CD4-positive, alpha-beta T cell (primary cell): Measurements from ENCODE around the gene GSG1L. TPM values are rescaled to one million over a fixed set of nuclear protein-coding genes. Genes with fewer than 3 reads are reported as not detected.

Source experiments
- ATAC-seq: fragments of 200-7000 bp; cut with Tn5 transposase; one replicate; pipeline ENCODE4 v1.10.0; 2022; ENCODE audit warnings: mild to moderate bottlenecking; ENCODE audit not compliant: poor library complexity
- CTCF ChIA-PET: fragments of 350-600 bp; sonication (Branson Sonifier 250); formaldehyde crosslinking; loops from one replicate; lab custom pipeline; 2021; ENCODE audit warnings: antibody characterized with exemption, inconsistent platforms; lab: Charles Lee
- POLR2A ChIA-PET: fragments of 350-600 bp; sonication (Branson Sonifier 250); formaldehyde crosslinking; loops from one replicate; lab custom pipeline; 2021; ENCODE audit warnings: antibody characterized with exemption, inconsistent platforms; lab: Charles Lee
- DNase-seq, 14 experiments: peaks; one replicate each; pipeline ENCODE4 v3.0.0-alpha.2; 2013 to 2020; ENCODE audit warnings: mixed read lengths in 2 of 14
- H3K27ac ChIP-seq, 2 donors: one replicate each; pipeline versions ENCODE4 v1.5.1 to v1.7.0; 2013; ENCODE audit warnings: low read length in 2 of 2, low read depth in 1 of 2, mild to moderate bottlenecking in 1 of 2
- H3K27me3 ChIP-seq, 2 experiments: 1 replicate in 1 of 2; 2 replicates in 1 of 2; pipeline versions ENCODE4 v1.6.1 to v1.7.0; 2013; ENCODE audit warnings: low read length in 2 of 2, control low read depth in 1 of 2, mild to moderate bottlenecking in 1 of 2, moderate library complexity in 1 of 2; ENCODE audit not compliant: insufficient read depth in 2 of 2, control insufficient read depth in 1 of 2
- H3K36me3 ChIP-seq: one replicate; pipeline ENCODE4 v1.6.1; 2013; ENCODE audit warnings: low read length, control low read depth; ENCODE audit not compliant: insufficient read depth
- H3K4me1 ChIP-seq: one replicate; pipeline ENCODE4 v1.6.1; 2013; ENCODE audit warnings: low read length, control low read depth; ENCODE audit not compliant: insufficient read depth
- H3K4me3 ChIP-seq: one replicate; pipeline ENCODE4 v1.5.1; 2013; ENCODE audit warnings: mild to moderate bottlenecking, low read length, moderate library complexity
- H3K9me3 ChIP-seq, 2 experiments: 1 replicate in 1 of 2; 2 replicates in 1 of 2; pipeline versions ENCODE4 v1.6.1 to v1.7.0; 2013; ENCODE audit warnings: low read length in 2 of 2, mild to moderate bottlenecking in 2 of 2, control low read depth in 1 of 2, moderate library complexity in 1 of 2; ENCODE audit not compliant: control insufficient read depth in 1 of 2, insufficient read depth in 1 of 2
- H3K27ac Mint-ChIP-seq: one replicate; pipeline ENCODE4 v1.8.0; 2020; ENCODE audit warnings: mixed read lengths
- H3K27me3 Mint-ChIP-seq: one replicate; pipeline ENCODE4 v1.8.0; 2021; ENCODE audit warnings: mixed read lengths
- H3K36me3 Mint-ChIP-seq: one replicate; pipeline ENCODE4 v1.8.0; 2021; ENCODE audit warnings: low read depth, mixed read lengths
- H3K4me1 Mint-ChIP-seq: one replicate; pipeline ENCODE4 v1.8.0; 2021; ENCODE audit warnings: low read depth, mixed read lengths
- H3K4me3 Mint-ChIP-seq: one replicate; pipeline ENCODE4 v1.8.0; 2020; ENCODE audit warnings: mild to moderate bottlenecking, mixed read lengths
- H3K9me3 Mint-ChIP-seq: one replicate; pipeline ENCODE4 v1.8.0; 2020; ENCODE audit warnings: mixed read lengths
- intact Hi-C, 2 experiments: fragments of 100-400 bp; cut with DNase I in 1 of 2; cut with micrococcal nuclease in 1 of 2; formaldehyde crosslinking; loops; one replicate each; pipeline versions ENCODE4 v1.15.1 to v1.9.0; 2023 to 2025; cut with DNase I, micrococcal nuclease
- total RNA-seq, 174 experiments: library from RNA in 2 of 174; stranded (reverse) in 2 of 174; gene quantifications; one replicate each; pipeline ENCODE4 v1.2.3 and lab custom pipeline; 2021 to 2026
- TF ChIP-seq, protein P1 (sequence below): fragments of 200-600 bp; IDR thresholded peaks from one replicate; pipeline ENCODE4 v1.8.0; 2022; ENCODE audit warnings: antibody characterized with exemption, mild to moderate bottlenecking

Gene GSG1L
- total RNA-seq, 2 experiments from 2014 or later: not detected

DNA sequence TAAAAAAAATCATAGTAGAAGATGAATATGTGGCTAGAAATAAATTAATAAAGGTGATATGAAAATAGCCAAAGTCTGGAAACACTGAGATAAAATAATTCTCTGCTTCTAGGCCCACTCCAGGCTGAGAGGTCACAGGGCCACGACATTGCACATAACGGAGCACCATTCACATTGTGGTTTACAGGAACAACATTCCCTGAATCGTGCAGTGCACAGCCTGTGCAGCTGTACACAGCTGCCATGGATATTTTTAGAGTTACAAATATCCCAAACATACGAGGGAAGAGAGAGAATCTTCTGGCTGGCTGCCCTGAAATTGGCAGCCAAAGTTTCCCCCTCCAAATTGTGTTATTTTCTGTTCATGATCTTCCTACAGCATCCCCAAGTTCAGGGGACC is 68.8 kb downstream of the GSG1L start:
- H3K27ac Mint-ChIP-seq: no peak overlapping the region
- POLR2A ChIA-PET: no interaction called here

DNA sequence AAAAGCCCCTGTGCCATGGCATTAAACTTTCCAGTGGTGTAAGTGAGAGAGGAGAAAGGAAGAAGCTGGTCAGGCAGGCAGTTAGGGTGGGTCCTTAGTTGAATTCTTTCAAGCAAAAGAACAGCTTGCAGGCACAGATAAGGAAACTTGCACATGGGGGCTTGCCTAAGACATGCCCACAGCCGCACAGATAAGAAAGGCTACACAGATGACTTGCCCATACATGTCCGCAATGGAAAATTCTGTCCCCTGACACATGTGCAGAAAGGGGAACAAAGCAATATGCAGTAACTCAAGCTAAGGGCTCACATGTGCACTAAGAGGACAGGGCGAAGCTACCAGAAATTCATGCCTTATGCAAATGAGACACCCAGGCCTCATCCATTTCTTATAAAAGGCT is 69.9 kb downstream of the GSG1L start:
- Histone ChIP-seq H3K27ac (no peak overlapping the region), H3K36me3 (no peaks in the 10 kb centered on the region), H3K9me3 (no peaks in the 10 kb centered on the region), H3K4me3 (no peak overlapping the region), H3K27me3 (no peaks in the 10 kb centered on the region), H3K4me1 (peaks cover 10% of the 10 kb centered on the region)
- no peaks in the 10 kb centered on the region for H3K36me3 Mint-ChIP-seq
- DNase-seq (no peak), ATAC-seq (no peak)
- TF ChIP-seq, protein P1, sequence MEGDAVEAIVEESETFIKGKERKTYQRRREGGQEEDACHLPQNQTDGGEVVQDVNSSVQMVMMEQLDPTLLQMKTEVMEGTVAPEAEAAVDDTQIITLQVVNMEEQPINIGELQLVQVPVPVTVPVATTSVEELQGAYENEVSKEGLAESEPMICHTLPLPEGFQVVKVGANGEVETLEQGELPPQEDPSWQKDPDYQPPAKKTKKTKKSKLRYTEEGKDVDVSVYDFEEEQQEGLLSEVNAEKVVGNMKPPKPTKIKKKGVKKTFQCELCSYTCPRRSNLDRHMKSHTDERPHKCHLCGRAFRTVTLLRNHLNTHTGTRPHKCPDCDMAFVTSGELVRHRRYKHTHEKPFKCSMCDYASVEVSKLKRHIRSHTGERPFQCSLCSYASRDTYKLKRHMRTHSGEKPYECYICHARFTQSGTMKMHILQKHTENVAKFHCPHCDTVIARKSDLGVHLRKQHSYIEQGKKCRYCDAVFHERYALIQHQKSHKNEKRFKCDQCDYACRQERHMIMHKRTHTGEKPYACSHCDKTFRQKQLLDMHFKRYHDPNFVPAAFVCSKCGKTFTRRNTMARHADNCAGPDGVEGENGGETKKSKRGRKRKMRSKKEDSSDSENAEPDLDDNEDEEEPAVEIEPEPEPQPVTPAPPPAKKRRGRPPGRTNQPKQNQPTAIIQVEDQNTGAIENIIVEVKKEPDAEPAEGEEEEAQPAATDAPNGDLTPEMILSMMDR: no peak
- no peaks in the 10 kb centered on the region for H3K9me3 Mint-ChIP-seq
- no peak overlapping the region for H3K27ac Mint-ChIP-seq
- intact Hi-C loops: no loop called here
- ChIA-PET CTCF (no interaction called here), POLR2A (no interaction called here)
- H3K4me3 Mint-ChIP-seq: no peak overlapping the region
- H3K4me1 Mint-ChIP-seq: peaks cover 12% of the 10 kb centered on the region
- no peaks in the 10 kb centered on the region for H3K27me3 Mint-ChIP-seq

More for the DNA sequence above, 68.8 kb downstream of the GSG1L start:
- Histone ChIP-seq H3K4me1 (peaks cover 10% of the 10 kb centered on the region), H3K27me3 (no peaks in the 10 kb centered on the region), H3K4me3 (no peak overlapping the region), H3K36me3 (no peaks in the 10 kb centered on the region), H3K9me3 (no peaks in the 10 kb centered on the region), H3K27ac (no peak overlapping the region)
- TF ChIP-seq, protein P1: no peak
- Mint-ChIP-seq H3K4me1 (peaks cover 12% of the 10 kb centered on the region), H3K9me3 (no peaks in the 10 kb centered on the region), H3K36me3 (no peaks in the 10 kb centered on the region), H3K4me3 (no peak overlapping the region), H3K27me3 (no peaks in the 10 kb centered on the region)
- no peak for ATAC-seq
- CTCF ChIA-PET: no interaction called here
- intact Hi-C loops: no loop called here
- DNase-seq: no peak

DNA sequence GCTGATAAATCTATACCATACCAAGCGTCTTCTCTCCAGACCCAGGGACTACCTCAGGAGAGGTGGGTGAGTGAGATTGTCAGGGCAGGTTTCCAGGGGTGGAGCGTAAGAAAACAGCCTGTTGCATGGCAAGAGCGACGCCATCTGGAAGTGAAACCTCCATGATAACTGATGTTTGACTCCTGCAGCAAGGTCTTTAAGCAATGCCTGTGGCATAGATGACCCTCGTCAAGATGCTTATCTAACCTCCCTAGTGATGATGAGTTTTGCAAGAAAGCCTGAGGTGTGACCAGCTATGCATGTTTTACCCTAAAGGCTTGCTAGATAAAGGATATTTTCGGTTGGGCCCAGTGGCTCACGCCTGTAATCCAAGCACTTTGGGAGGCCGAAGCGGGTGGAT is 71.6 kb downstream of the GSG1L start:
- no peaks in the 10 kb centered on the region for H3K36me3 ChIP-seq
- H3K4me3 Mint-ChIP-seq: no peak overlapping the region
- H3K27me3 Mint-ChIP-seq: no peaks in the 10 kb centered on the region
- intact Hi-C loops: no loop called here
- no peak overlapping the region for H3K27ac ChIP-seq
- no peaks in the 10 kb centered on the region for H3K9me3 Mint-ChIP-seq
- no peaks in the 10 kb centered on the region for H3K36me3 Mint-ChIP-seq
- DNase-seq (no peak), ATAC-seq (no peak)
- TF ChIP-seq, protein P1: no peak
- no peak overlapping the region for H3K27ac Mint-ChIP-seq
- no peak overlapping the region for H3K4me3 ChIP-seq
- no peaks in the 10 kb centered on the region for H3K27me3 ChIP-seq
- no peaks in the 10 kb centered on the region for H3K9me3 ChIP-seq
- peaks cover 12% of the 10 kb centered on the region for H3K4me1 Mint-ChIP-seq
- H3K4me1 ChIP-seq: peaks cover 10% of the 10 kb centered on the region
- POLR2A ChIA-PET: no interaction called here
- CTCF ChIA-PET: interaction anchor here (0.9 kb wide), 1 partner anchor 20 kb away, joined by 3 read pairs; no protein-coding TSS in a partner anchor
